NCI-H2081 treated with DMSO at 0.1 percent for 48 hours (cell line): ENCODE results near the gene NTM.
"Not testable (repeated sequence)": the region's sequence is repeated elsewhere in the genome, so short reads cannot be mapped to it uniquely, and the experiment has no call there.

Experiments used
- DNase-seq: peaks from one replicate; lab custom pipeline; 2025; lab: John Stamatoyannopoulos, UW

The NTM gene

GRCh38 chr11:132315696-132316095 lies 945.3 kb downstream of the NTM start:
- DNase-seq = no peak

GRCh38 chr11:132318421-132319157 lies 948.2 kb downstream of the NTM start:
- DNase-seq = no peak

- DNase-seq = not testable (repeated sequence)
These were observed 949.0 kb downstream of the NTM start for GRCh38 chr11:132319419-132319818.

- no peak for DNase-seq
These were observed 960.1 kb downstream of the NTM start for GRCh38 chr11:132330515-132330914.

GRCh38 chr11:132332521-132332920 lies 962.1 kb downstream of the NTM start:
- DNase-seq = peak; percentile 54

- no peak for DNase-seq
These were observed 964.4 kb downstream of the NTM start for GRCh38 chr11:132334769-132335280.

GRCh38 chr11:132335311-132335710 lies 964.9 kb downstream of the NTM start:
- no peak for DNase-seq

GRCh38 chr11:132336781-132337535 lies 966.5 kb downstream of the NTM start:
- DNase-seq = no peak

GRCh38 chr11:132337819-132338416 lies 967.5 kb downstream of the NTM start:
- DNase-seq = no peak

GRCh38 chr11:132342408-132342807 lies 972.0 kb downstream of the NTM start:
- no peak for DNase-seq

- no peak for DNase-seq
These were observed 973.2 kb downstream of the NTM start for GRCh38 chr11:132343445-132344175.

GRCh38 chr11:132346558-132347148 lies 976.2 kb downstream of the NTM start:
- DNase-seq = no peak

- no peak for DNase-seq
These were observed 977.0 kb downstream of the NTM start for GRCh38 chr11:132347156-132348090.

- DNase-seq = no peak
These were observed 979.7 kb downstream of the NTM start for GRCh38 chr11:132349811-132350733.

- DNase-seq = no peak
These were observed 980.6 kb downstream of the NTM start for GRCh38 chr11:132351050-132351449.

- no peak for DNase-seq
These were observed 982.1 kb downstream of the NTM start for GRCh38 chr11:132352497-132352896.

GRCh38 chr11:132353255-132353654 lies 982.8 kb downstream of the NTM start:
- DNase-seq = no peak

GRCh38 chr11:132357811-132358572 lies 987.6 kb downstream of the NTM start:
- DNase-seq = no peak

GRCh38 chr11:132358573-132358953 lies 988.1 kb downstream of the NTM start:
- DNase-seq = no peak
